ENCODE results near the gene ICOSLG. TPM values are rescaled to one million over a fixed set of nuclear protein-coding genes. Genes with fewer than 3 reads are reported as not detected.
"Not testable (repeated sequence)": the region's sequence is repeated elsewhere in the genome, so short reads cannot be mapped to it uniquely, and the experiment has no call there.

ICOSLG gene
- total RNA-seq, 1 donor from 2014 or later: 9.6 TPM

DNA sequence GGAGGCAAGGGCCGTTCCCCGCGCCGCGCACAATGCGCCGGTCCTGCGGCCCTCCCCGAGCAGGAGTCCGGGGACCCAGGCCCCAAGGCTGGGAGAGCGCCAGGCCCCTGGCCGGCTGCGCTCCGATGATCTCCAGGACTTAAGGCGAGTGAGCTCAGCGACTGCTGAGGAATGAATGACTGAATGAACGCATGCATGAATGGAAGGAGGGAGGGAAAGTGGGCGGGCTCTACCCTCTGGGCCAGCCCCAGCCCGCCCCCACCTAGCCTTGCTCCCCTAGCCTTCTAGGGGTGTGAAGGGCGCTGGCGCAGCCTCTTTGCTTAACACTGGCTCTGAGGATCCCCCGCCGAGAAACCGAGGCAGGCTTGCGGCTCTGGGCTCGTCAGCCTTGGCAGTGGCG, 538 bp upstream of the ICOSLG start:
- H3K9me3 Mint-ChIP-seq (ENCODE audit: unreplicated experiment); H3K36me3 Mint-ChIP-seq (ENCODE audit: unreplicated experiment); H3K27ac Mint-ChIP-seq (ENCODE audit: unreplicated experiment); H3K27me3 Mint-ChIP-seq (ENCODE audit: unreplicated experiment); H3K4me1 Mint-ChIP-seq (ENCODE audit: unreplicated experiment); DNase-seq (ENCODE audit: extremely low spot score, unreplicated experiment); H3K4me3 Mint-ChIP-seq (ENCODE audit: unreplicated experiment): not testable (repeated sequence)

DNA sequence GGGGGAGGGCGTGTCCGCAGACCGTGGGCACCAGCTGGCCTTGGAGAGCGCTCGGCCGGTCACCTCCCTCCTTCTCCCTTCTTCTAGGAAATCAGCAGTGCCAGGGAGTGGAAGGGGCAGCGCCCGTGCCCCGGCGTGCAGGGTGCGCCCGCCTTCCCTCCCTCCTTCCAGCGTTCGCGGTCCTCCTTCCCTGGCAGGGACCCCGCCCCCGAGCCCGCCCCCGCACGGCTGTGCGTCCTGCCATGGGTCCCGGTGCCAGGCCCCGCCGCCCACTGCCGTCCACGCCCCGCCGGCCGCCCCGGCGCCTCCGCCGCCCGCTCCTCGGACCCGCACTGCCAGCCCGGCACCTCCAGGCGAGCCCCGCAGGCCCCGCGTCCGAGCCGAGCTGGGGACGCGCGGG, 390 bp downstream of the ICOSLG start:
- not testable (repeated sequence) for DNase-seq (ENCODE audit: extremely low spot score, unreplicated experiment); H3K27me3 Mint-ChIP-seq (ENCODE audit: unreplicated experiment); H3K9me3 Mint-ChIP-seq (ENCODE audit: unreplicated experiment); H3K36me3 Mint-ChIP-seq (ENCODE audit: unreplicated experiment); H3K4me3 Mint-ChIP-seq (ENCODE audit: unreplicated experiment); H3K27ac Mint-ChIP-seq (ENCODE audit: unreplicated experiment); H3K4me1 Mint-ChIP-seq (ENCODE audit: unreplicated experiment)

DNA sequence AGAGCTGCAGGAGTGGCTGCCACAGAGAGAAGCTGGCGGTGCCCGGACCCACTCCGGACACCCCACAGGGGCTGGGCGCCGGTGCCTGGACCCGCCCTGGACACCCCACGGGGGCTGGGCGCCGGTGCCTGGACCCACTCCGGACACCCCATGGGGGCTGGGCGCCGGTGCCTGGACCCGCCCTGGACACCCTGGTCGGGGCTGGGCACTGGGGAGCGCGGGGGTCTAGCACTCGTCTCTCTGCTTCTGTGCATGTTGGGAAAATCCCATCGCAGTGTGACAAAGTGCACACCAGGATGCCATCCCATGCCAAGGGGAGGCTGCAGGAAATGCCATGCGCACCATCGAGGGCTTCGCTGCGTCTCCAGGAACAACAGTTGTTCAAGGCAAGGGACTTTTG, 11.2 kb downstream of the ICOSLG start:
- H3K4me3 Mint-ChIP-seq (ENCODE audit: unreplicated experiment); H3K9me3 Mint-ChIP-seq (ENCODE audit: unreplicated experiment); H3K27me3 Mint-ChIP-seq (ENCODE audit: unreplicated experiment); H3K36me3 Mint-ChIP-seq (ENCODE audit: unreplicated experiment); H3K27ac Mint-ChIP-seq (ENCODE audit: unreplicated experiment); DNase-seq (ENCODE audit: extremely low spot score, unreplicated experiment); H3K4me1 Mint-ChIP-seq (ENCODE audit: unreplicated experiment): not testable (repeated sequence)

GRCh38 chr21:44228109-44228508, 12.6 kb downstream of the ICOSLG start:
- DNase-seq (ENCODE audit: extremely low spot score, unreplicated experiment); H3K36me3 Mint-ChIP-seq (ENCODE audit: unreplicated experiment); H3K4me1 Mint-ChIP-seq (ENCODE audit: unreplicated experiment); H3K9me3 Mint-ChIP-seq (ENCODE audit: unreplicated experiment); H3K27ac Mint-ChIP-seq (ENCODE audit: unreplicated experiment); H3K4me3 Mint-ChIP-seq (ENCODE audit: unreplicated experiment); H3K27me3 Mint-ChIP-seq (ENCODE audit: unreplicated experiment): not testable (repeated sequence)

GRCh38 chr21:44227614-44228013, 13.1 kb downstream of the ICOSLG start:
- H3K27ac Mint-ChIP-seq (ENCODE audit: unreplicated experiment); H3K27me3 Mint-ChIP-seq (ENCODE audit: unreplicated experiment); H3K4me1 Mint-ChIP-seq (ENCODE audit: unreplicated experiment); H3K36me3 Mint-ChIP-seq (ENCODE audit: unreplicated experiment); DNase-seq (ENCODE audit: extremely low spot score, unreplicated experiment); H3K9me3 Mint-ChIP-seq (ENCODE audit: unreplicated experiment); H3K4me3 Mint-ChIP-seq (ENCODE audit: unreplicated experiment): not testable (repeated sequence)

DNA sequence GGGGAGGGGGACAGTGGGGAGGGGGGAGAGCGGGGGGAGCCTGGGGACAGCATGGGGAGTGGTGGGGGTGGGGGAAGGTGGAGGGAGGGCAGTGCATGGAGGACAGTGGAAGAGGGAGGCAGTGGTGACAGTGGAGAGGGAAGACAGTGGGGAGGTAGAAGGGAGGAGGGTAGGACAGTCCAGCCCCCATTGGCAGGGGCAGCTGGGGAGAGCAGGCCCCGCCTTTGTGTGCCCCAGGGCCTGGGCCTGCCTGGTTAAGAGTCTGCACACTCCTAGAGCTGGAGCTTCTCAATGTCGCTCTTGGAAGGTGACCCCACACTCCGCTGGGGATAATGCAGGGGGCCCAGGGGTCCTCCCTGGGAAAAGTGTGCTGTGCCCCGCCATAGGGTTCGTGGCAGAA, 15.1 kb downstream of the ICOSLG start:
- not testable (repeated sequence) for DNase-seq (ENCODE audit: extremely low spot score, unreplicated experiment); H3K36me3 Mint-ChIP-seq (ENCODE audit: unreplicated experiment); H3K27ac Mint-ChIP-seq (ENCODE audit: unreplicated experiment); H3K9me3 Mint-ChIP-seq (ENCODE audit: unreplicated experiment); H3K4me3 Mint-ChIP-seq (ENCODE audit: unreplicated experiment); H3K4me1 Mint-ChIP-seq (ENCODE audit: unreplicated experiment); H3K27me3 Mint-ChIP-seq (ENCODE audit: unreplicated experiment)

DNA sequence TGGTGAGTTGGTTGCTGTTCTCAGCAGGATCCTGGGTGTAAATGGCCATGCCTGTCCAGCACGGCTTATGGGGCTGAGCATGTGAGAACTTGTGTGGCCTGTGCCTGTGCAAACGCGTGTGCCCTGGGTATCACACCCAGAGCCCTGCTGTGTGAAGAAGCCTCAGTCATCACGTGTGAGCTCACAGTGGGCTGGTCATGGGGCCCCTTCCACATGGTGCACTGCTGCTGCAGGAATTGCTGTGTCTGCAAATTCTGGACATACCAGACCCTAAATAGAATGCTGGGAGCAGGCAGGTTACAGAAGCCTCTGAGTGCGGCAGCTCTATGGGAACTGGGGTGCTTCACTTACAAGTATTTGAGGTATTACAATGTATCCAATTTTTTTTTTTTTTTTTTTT, 17.4 kb downstream of the ICOSLG start:
- not testable (repeated sequence) for H3K9me3 Mint-ChIP-seq (ENCODE audit: unreplicated experiment); H3K4me1 Mint-ChIP-seq (ENCODE audit: unreplicated experiment); DNase-seq (ENCODE audit: extremely low spot score, unreplicated experiment); H3K4me3 Mint-ChIP-seq (ENCODE audit: unreplicated experiment); H3K36me3 Mint-ChIP-seq (ENCODE audit: unreplicated experiment); H3K27ac Mint-ChIP-seq (ENCODE audit: unreplicated experiment); H3K27me3 Mint-ChIP-seq (ENCODE audit: unreplicated experiment)

DNA sequence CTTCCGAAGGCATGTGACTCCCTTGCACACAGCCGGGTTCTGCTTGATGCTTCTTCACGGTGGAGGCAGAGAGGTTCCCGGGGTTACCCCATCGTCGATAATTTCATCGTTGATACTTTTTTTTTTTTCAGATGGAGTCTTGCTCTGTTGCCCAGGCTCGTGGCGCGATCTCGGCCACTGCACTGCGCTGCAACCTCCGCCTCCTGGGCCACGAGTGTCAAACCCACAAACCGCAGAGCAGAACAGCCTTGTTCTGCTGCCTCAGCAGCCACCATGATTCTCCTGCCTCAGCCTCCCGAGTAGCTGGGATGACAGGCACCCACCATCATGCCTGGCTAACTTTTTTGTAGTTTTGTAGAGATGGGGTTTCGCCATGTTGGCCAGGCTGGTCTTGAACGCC, 20.1 kb downstream of the ICOSLG start:
- not testable (repeated sequence) for H3K27me3 Mint-ChIP-seq (ENCODE audit: unreplicated experiment); DNase-seq (ENCODE audit: extremely low spot score, unreplicated experiment); H3K9me3 Mint-ChIP-seq (ENCODE audit: unreplicated experiment); H3K4me1 Mint-ChIP-seq (ENCODE audit: unreplicated experiment); H3K36me3 Mint-ChIP-seq (ENCODE audit: unreplicated experiment); H3K27ac Mint-ChIP-seq (ENCODE audit: unreplicated experiment); H3K4me3 Mint-ChIP-seq (ENCODE audit: unreplicated experiment)

DNA sequence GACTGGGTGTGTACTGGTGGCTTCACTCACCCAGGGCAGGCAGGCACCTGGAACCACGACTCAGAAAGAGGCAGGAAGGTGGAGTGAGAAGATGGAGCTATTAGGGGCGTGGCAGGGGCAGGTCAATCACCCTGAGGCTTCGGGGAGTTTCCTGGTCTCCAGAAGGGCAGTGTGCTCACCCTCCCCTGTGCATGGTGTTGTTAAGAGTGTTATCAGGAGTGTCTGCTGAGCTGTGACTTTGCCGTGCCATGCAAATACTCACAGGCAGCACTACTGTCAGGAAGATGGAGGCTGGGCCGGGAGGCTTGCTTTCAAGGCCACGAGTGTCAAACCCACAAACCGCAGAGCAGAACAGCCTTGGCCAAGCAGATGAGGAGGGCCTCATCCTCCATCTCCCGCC, 22.3 kb downstream of the ICOSLG start:
- H3K27me3 Mint-ChIP-seq (ENCODE audit: unreplicated experiment); H3K9me3 Mint-ChIP-seq (ENCODE audit: unreplicated experiment); DNase-seq (ENCODE audit: extremely low spot score, unreplicated experiment); H3K36me3 Mint-ChIP-seq (ENCODE audit: unreplicated experiment); H3K4me3 Mint-ChIP-seq (ENCODE audit: unreplicated experiment); H3K4me1 Mint-ChIP-seq (ENCODE audit: unreplicated experiment); H3K27ac Mint-ChIP-seq (ENCODE audit: unreplicated experiment): not testable (repeated sequence)

DNA sequence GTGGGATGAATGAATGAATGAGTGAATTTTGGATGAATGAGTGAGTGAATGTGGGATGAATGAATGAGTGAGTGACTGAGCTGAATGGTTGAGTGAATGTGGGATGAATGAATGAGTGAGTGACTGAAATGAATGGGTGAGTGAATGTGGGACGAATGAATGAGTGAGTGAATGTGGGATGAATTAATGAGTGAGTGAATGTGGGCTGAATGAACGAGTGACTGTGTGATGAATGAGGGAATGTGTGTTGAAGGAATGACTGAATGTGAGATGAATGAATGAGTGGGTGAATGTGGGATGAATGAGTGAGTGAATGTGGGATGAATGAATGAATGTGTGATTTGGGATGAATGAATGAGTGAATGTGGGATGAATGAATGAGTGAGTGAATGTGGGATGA, 28.8 kb downstream of the ICOSLG start:
- not testable (repeated sequence) for H3K36me3 Mint-ChIP-seq (ENCODE audit: unreplicated experiment); H3K27me3 Mint-ChIP-seq (ENCODE audit: unreplicated experiment); H3K4me3 Mint-ChIP-seq (ENCODE audit: unreplicated experiment); H3K9me3 Mint-ChIP-seq (ENCODE audit: unreplicated experiment); DNase-seq (ENCODE audit: extremely low spot score, unreplicated experiment); H3K4me1 Mint-ChIP-seq (ENCODE audit: unreplicated experiment); H3K27ac Mint-ChIP-seq (ENCODE audit: unreplicated experiment)

GRCh38 chr21:44211574-44211973, 29.2 kb downstream of the ICOSLG start:
- H3K27me3 Mint-ChIP-seq (ENCODE audit: unreplicated experiment); DNase-seq (ENCODE audit: extremely low spot score, unreplicated experiment); H3K9me3 Mint-ChIP-seq (ENCODE audit: unreplicated experiment); H3K27ac Mint-ChIP-seq (ENCODE audit: unreplicated experiment); H3K4me1 Mint-ChIP-seq (ENCODE audit: unreplicated experiment); H3K4me3 Mint-ChIP-seq (ENCODE audit: unreplicated experiment); H3K36me3 Mint-ChIP-seq (ENCODE audit: unreplicated experiment): not testable (repeated sequence)

DNA sequence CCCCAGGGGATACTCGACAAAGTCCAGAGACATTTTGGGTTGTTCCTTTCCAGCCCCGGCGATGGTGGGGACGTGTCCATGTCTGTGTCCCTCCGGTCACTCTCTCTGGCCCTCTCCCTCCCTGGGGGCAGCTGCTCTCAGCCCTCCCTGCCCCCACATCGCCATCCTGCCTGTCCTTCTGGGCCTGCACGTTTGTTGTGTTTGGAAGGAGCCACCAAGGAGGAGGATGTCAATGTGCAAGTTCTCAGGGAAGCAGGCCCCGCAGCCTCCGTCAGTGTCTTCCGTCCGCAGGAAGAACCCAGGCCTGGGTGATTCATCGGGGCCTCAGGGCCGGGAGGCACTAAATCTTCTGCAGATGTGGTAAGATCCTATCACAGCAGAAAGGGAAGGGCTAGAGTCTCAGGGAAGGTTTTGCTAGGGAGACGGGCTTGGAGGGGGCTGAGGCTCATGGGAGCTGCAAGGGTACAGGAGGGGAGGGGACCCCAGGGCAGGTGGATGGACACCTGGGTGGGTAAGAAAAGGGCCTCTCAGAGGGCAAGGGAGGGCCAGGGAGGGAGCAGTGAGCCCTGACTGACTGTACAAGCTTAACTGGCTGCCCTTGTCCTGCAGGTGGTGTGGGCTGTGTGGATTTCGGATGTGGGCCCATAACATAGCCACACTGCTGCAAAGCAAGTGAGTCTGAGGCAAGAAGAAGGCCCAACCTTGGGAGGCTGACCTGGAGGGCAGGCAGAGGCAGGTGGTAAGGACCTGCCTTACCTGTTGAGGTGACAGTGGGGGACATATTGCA, 32.7 kb downstream of the ICOSLG start:
- H3K4me1 Mint-ChIP-seq (ENCODE audit: unreplicated experiment); H3K36me3 Mint-ChIP-seq (ENCODE audit: unreplicated experiment); DNase-seq (ENCODE audit: extremely low spot score, unreplicated experiment); H3K27me3 Mint-ChIP-seq (ENCODE audit: unreplicated experiment); H3K4me3 Mint-ChIP-seq (ENCODE audit: unreplicated experiment); H3K9me3 Mint-ChIP-seq (ENCODE audit: unreplicated experiment); H3K27ac Mint-ChIP-seq (ENCODE audit: unreplicated experiment): not testable (repeated sequence)
